ENCODE data around the gene CATSPER3. TPM values are rescaled to one million over a fixed set of nuclear protein-coding genes. Genes with fewer than 3 reads are reported as not detected.

The CATSPER3 gene
- total and polyA plus RNA-seq, 2 of the 8 experiments (the other 6 are each of a cell fraction or from before 2014, with no cell fraction given), result 0.62 TPM; not detected in 1

DNA sequence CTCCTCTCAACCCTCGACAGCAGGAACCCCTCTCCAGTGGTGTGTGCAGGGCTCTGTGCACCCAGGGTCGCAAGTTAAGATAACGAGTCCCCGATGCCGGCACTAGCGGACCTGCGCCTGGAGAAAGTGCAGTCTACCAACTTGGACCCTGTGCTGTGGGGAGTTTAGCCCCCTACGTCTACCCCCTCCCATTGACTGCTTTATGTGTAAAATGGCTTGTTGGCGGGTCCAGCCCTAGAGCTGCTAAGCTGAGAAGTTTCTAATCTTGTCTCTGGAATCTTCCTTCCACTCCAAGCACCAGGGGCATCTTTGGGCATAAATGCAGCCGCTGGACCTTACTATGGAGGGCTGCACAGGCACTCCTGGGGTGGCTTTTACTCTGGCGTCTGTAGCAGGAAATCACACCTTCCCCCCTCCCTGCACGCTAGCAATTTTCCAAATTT is 73.5 kb downstream of the CATSPER3 start (continued):
- TF ChIP-seq CHD7 (IDR thresholded peaks at IDR 0.05; ENCODE audit: insufficient replicate concordance, low read length) (no peak), SUZ12 (IDR thresholded peaks at IDR 0.05; ENCODE audit: low read length) (peak; percentile 99; the same call in 1 of the 2 replicates), BRCA1 (IDR thresholded peaks at IDR 0.05; ENCODE audit: low read depth, low read length) (no peak), NANOG (IDR thresholded peaks at IDR 0.05; ENCODE audit: insufficient read depth, low read depth, low read length, poor library complexity, severe bottlenecking) (no peak), EGR1 (IDR thresholded peaks at IDR 0.05; ENCODE audit: borderline replicate concordance, low read depth, low read length) (no peak), BCL11A (IDR thresholded peaks at IDR 0.05; ENCODE audit: low read depth in 2 of 2, low read length in 2 of 2) (no peak), TAF1 (IDR thresholded peaks at IDR 0.05; ENCODE audit: low read depth, low read length) (no peak), SIX5 (IDR thresholded peaks at IDR 0.05; ENCODE audit: low read depth, low read length) (no peak), EZH2 (IDR thresholded peaks at IDR 0.05; ENCODE audit: low read depth, low read length, severe bottlenecking) (peak; percentile 95), ZNF274 (IDR thresholded peaks at IDR 0.05; ENCODE audit: borderline replicate concordance, extremely low read depth, low read length) (no peak)
- TF ChIP-seq, protein P1, sequence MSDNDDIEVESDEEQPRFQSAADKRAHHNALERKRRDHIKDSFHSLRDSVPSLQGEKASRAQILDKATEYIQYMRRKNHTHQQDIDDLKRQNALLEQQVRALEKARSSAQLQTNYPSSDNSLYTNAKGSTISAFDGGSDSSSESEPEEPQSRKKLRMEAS (IDR thresholded peaks at IDR 0.05), result no peak
